HG03039 (cell line): ENCODE data around the gene DAG1.
"Not testable (repeated sequence)": the region's sequence is repeated elsewhere in the genome, so short reads cannot be mapped to it uniquely, and the experiment has no call there.

Experiments used
- ATAC-seq: cut with Tn5 transposase; IDR thresholded peaks from one replicate; pipeline ENCODE4 v1.9.1; 2021; ENCODE audit warnings: mild to moderate bottlenecking, moderate library complexity; ENCODE audit not compliant: unreplicated experiment

The DAG1 gene

GRCh38 chr3:49469037-49469935 is 781 bp upstream of the DAG1 start:
- ATAC-seq, result no peak

DNA sequence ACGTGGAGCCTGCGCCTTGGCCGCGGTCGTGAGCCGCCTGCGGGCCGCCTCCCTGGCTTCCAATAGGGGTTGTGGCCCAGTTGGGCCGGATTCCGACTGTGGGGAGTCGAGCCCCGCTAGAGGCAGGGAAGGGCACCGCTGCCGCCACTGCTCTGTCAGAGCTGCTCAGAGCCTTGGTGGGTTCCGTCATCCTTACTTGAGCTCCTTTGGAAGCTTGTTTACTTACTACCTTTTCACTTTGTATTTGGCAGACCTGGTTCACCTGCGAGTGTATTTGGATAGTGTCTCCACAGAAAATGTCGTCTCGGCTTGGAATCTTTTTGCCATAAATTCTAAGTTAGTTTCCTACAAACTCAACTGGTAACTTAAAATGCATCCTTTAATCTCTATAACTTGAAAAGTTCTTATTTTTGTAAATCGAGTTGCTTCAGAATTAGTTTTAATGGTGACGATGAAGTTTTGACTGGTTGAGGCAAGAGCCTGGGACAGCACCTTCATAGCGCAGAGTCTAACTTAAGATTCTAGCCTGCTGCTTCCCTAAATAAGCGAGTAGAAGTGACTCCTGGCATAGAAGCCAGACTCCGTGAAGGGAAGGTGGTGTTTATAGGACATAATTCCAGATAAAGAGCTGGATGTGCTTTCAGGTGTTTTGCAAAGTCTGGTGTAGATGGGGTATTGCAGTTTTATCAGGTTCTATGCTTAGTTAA is 800 bp downstream of the DAG1 start:
- ATAC-seq, result no peak

GRCh38 chr3:49471856-49472495 is 1.9 kb downstream of the DAG1 start:
- no peak for ATAC-seq

DNA sequence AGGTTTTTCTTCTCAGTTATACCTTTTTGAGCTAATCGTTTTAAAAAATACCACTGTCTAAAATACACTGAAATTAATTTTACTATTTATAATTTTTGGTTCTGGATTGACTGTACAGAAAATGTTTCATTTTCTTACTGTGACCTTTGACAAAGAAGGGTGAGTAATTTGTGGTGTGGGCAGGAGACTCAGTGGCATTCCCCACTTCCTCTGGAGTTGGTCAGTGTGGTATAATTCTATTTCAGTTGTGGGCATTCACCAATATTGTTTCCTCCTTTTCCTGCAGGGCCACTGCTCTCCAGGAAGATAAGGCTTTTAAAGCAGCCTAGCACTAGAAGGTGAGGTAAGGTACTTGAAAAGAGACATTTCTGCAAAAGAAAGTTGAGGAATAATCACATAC is 6.5 kb downstream of the DAG1 start:
- no peak for ATAC-seq

DNA sequence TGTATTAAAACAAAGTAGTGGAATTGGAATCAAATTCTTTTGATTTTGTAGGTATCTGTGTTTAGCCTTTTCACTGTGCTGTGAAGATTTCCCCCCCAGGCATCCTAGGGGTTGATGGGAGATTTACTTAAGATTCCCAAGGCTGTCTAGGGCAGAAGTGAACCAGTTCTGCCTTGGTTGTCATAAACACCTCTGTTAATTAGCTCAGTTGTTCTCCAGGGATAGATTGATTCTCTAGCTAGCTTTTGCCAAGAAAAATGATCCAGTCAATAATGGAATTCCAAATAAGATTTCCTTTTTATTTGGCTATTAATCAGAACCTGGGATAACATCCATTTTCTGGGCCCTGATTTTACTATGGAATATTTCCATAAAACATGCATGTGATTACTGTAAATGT is 12.7 kb downstream of the DAG1 start:
- no peak for ATAC-seq

DNA sequence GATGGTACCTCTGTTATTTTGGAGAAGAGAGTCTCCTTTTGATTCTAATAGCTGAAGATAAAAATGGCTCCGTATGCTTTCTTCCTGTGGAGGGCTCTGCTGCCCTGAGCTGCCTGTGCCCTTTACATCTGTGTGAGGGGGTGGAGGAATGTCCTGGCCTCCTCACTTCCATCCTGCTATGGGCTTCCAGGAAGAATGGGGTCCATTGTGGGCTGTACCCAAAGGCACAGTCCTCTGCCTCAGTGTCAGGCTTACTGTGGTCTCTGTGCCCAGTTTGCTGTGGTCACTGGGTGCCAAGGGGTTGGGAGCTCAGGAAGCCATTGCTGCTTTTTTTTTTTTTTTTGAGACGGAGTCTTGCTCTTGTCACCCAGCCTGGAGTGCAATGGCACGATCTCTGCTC is 14.4 kb downstream of the DAG1 start:
- no peak for ATAC-seq

DNA sequence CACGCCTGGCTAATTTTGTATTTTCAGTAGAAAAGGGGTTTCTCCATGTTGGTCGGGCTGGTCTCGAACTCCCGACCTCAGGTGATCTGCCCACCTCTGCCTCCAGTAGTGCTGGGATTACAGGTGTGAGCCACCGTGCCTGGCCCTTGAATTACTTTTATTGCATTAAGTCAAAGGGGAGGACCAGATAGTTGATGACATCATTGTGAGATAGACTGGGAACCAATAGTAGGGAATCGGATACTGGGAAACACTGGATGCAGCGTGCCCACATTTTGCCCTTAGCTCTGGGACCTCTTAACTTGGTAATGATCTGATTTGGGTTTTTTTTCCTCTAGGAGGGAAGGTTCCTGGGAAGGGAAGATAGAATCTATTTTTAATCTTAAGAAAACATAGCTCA is 19.2 kb downstream of the DAG1 start:
- no peak for ATAC-seq

DNA sequence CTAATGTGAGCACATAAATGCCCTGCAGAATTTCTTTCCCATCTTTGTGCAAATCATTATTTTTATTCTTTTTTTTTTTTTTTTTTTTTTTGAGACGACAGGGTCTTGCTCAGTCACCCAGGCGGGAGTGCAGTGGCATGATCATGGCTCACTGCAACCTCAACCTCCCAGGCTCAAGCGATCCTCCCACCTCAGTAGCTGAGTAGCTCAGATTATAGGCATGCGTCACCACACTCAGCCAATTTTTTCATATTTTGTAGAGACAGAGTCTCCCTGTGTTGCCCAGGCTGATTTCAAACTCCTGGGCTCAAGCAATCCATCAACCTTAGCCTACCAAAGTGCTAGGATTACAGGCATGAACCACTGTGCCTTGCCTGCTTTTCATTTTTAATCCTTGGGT is 22.9 kb downstream of the DAG1 start:
- ATAC-seq, result no peak

GRCh38 chr3:49493901-49494300 is 23.8 kb downstream of the DAG1 start:
- ATAC-seq, result no peak

DNA sequence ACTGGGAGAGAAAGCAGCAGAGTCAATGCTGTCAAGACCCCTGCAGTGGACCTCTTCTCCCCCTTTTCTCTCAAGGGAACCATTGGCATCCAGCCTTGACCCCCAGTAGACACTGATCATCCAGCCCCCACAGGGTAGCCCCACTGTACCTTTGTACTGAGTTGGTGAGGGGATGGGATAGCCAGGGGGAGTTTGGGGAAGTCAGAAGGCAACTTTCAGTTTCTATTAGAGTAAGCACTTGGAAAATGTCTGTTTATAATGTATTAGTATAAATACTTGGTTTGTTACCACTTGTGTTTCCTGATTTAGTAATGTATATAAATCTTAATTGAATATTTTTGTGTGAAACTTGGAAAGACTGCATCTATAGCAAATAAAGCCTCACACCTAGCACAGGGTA is 25.0 kb downstream of the DAG1 start:
- ATAC-seq, result no peak

DNA sequence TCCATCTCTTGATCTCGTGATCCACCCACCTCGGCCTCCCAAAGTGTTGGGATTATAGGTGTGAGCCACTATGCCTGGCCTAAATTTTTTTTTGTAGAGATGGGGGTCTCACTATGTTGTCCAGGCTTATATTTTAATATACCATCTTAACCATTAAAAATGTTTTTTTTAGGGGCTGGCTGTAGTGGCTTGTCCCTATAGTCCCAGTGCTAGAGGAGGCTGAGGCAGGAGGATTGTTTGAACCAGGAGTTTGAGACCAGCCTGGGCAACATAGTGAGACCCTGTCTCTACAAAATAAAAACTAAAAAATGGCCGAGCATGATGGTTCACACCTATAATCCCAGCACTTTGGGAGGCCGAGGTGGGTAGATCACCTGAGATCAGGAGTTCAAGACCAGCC is 26.8 kb downstream of the DAG1 start:
- not testable (repeated sequence) for ATAC-seq

DNA sequence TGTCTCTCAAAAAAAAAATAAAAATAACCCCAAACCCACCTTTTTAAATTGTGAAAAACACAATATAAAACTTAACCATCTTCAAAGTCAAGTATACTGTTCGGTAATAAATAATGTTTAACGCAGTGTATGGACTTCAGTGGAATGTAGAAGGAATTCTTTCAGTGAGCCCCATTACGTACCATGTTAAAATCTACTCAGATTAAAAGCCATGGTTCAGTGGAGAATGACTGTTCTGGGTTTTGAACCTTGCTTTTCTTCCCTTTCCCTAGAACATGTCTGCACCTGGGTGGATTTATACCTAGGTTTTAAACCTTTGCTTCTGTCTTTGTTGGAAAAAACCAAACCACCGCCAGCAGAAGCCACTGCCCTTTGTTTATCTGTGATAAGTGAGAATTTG is 27.5 kb downstream of the DAG1 start:
- ATAC-seq, result no peak

- ATAC-seq, result no peak
Observed at GRCh38 chr3:49498239-49498638, 28.2 kb downstream of the DAG1 start.

- no peak for ATAC-seq
Observed at GRCh38 chr3:49498648-49499047, 28.6 kb downstream of the DAG1 start.

DNA sequence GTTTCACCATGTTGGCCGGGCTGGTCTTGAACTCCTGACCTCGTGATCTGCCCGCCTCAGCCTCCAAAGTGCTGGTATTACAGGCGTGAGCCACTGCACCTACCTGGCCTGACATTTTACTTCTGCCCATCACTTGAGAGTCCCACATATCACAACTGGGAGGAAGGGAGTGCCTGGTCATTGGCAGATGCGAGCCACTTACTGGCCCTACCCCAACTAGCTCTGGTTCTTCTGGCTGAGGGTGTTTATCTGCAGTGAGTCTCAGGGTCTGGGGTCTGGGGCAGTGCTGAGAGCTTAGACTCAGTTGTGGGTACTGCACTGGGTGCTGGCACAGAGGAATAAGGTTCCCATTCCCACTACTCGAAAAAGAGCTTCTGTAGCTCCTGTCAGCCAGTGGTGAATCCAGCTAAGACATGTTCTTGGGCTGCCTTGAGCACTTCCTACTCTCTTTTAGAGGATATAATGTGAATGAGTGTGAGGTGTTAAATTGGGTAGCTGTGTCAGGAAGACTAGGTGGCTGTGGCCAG is 30.2 kb downstream of the DAG1 start:
- no peak for ATAC-seq

DNA sequence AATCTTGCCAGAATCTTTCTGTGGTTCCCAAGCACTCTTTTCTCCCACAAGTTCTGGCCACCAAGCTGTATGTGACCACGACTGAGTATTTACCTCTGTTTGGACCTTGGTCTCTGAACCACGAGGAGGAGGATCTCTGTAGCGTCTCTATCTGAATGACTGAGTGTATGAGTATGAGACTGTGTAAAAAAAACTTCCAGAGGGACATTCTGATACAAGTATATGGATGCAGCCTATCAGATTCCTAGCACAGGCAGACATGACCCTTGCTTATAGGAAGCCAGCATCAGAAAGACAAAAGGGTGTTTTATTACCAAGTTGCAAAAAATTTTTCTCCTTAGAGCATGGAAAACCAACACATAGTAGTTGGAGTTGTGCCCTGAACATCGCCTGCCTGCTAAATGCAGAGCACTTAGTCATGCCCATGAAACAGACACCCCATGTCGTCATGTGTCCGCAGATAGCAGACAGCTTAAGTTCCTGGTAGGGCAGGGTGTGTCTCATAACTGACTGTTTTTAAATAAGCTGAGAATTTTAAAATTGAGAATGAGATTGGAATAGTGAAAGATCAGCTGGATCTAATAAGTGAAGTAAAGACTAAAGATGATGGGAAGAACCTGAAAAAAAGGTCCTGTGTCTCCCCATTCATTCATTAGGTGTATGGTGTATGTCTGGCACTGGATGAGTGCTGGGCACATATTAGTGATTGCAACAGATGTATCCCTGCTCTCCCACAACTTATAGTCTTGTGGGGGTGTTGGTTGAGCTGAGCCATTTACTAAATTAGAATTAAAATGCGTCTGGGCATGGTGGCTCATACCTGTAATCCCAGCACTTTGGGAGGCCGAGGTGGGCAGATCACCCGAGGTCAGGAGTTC is 30.9 kb downstream of the DAG1 start:
- ATAC-seq, result no peak

GRCh38 chr3:49501842-49502241 is 31.8 kb downstream of the DAG1 start:
- no peak for ATAC-seq

GRCh38 chr3:49506906-49507305 is 36.8 kb downstream of the DAG1 start:
- ATAC-seq, result no peak

DNA sequence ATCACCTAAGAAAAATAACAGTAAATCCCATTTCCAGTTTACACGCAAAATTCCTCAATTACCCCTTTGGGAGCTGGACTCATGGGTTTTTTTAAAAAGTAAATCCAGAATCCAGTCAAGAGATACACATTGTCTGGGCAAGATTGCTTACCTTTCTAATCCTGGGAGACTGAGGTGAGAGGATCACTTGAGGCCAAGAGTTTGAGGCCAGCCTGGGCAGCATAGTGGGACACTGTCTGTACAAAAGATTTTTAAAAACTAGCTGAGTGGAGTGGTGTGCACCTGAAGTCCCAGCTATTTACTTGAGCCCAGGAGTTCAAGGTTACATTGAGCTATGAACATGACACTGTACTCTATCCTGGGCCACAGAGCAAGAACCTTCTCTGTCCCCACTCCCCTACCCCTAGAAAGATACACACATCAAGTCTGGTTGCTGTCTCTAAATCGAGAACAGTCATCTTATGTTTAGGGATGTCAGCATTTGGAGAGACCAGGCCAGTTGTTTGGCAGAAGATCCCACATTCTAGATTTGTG is 39.0 kb downstream of the DAG1 start:
- ATAC-seq, result no peak

DNA sequence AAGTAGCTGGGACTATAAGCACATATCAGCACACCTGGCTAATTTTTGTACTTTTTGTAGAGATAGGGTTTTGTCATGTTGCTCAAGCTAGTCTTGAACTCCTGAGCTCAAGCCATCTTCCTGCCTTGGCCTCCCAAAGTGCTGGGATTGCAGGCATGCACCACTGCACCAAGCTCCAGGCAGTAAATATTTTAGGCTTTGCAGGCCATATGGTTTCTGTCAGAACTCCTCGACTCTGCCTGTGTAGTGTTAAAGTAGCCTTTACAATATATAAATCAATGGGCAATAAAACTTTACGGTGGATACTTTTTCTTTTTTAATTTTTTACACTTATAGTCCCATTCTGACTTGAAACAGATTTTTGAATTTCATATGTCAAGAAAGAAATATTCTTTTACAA is 41.6 kb downstream of the DAG1 start:
- no peak for ATAC-seq
